Measurements from ENCODE around the gene DTX3.

The DTX3 gene

DNA sequence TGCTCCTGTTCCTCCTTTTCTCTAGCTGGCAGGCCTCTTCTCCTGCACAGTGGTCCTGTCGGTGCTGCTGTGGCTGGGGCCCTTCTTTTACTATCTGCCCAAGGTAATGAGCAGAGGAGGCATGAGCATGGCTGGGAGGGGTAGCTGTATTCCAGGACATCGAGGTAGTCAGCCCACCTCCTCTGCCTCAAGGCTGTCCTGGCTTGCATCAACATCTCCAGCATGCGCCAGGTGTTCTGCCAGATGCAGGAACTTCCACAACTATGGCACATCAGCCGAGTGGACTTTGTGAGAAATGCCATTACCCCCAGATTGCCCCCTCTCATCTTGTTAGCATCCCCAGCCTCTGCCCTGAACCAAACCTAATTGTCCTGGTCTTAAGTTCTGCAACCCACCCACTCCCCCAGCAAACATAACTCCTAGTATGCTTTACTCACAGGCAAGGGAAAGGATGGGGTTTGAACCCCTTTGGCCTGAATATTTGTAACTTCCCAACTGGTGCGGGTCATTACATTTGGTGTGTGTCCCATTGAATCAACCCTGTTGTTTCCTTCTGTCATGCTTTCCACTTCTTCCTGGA is 19.3 kb downstream of the DTX3 start:
- Histone ChIP-seq H3K27me3 (ENCODE audit: control insufficient read depth, insufficient read depth, low read length) (peaks cover 100% of the 10 kb centered on the region), H3K36me3 (ENCODE audit: control insufficient read depth, low read depth, low read length) (no peaks in the 10 kb centered on the region), H3K4me1 (ENCODE audit: control insufficient read depth, low read depth, low read length) (peaks cover 15% of the 10 kb centered on the region)

DNA sequence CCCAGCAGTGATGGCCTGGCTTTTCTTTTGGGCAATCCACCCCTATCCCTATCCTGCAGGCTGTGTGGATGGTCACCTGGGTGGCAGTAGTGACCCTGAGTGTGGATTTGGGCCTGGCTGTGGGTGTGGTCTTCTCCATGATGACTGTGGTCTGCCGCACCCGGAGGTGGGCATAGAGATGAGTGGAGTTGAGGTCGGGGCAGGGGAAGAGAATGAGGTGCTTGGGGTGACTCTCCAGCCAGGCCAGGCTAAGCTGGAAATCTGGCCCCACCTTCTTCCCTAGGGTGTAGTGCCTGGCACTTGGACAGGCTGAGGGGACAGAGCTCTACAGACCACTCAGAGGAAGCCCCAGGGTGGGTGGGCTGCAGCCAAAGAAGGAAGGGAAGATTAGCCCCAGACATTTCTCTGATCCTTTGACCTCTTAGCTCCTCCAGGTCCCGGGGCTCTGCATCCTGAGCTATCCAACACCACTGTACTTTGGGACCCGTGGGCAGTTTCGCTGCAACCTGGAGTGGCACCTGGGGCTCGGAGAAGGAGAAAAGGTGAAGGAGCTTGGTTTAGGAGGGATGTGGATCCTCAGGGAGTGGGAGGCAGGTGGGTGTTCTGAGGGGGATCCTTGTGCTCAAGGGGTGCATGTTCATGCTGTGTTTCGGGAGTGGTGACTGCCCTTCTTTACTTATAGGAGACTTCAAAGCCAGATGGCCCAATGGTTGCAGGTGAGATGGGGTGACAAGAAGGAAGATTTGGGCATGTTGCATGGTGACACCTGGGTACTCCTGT is 20.0 kb downstream of the DTX3 start:
- H3K27me3 ChIP-seq (ENCODE audit: control insufficient read depth, insufficient read depth, low read length): peaks cover 100% of the 10 kb centered on the region

More for the DNA sequence above, 19.3 kb downstream of the DTX3 start:
- Histone ChIP-seq H3K27ac (ENCODE audit: low read length) (no peak overlapping the region), H3K4me3 (ENCODE audit: low read length) (no peak overlapping the region), H3K9me3 (ENCODE audit: control insufficient read depth, low read depth, low read length) (no peaks in the 10 kb centered on the region), H3K9ac (ENCODE audit: low read length) (no peak overlapping the region)

DNA sequence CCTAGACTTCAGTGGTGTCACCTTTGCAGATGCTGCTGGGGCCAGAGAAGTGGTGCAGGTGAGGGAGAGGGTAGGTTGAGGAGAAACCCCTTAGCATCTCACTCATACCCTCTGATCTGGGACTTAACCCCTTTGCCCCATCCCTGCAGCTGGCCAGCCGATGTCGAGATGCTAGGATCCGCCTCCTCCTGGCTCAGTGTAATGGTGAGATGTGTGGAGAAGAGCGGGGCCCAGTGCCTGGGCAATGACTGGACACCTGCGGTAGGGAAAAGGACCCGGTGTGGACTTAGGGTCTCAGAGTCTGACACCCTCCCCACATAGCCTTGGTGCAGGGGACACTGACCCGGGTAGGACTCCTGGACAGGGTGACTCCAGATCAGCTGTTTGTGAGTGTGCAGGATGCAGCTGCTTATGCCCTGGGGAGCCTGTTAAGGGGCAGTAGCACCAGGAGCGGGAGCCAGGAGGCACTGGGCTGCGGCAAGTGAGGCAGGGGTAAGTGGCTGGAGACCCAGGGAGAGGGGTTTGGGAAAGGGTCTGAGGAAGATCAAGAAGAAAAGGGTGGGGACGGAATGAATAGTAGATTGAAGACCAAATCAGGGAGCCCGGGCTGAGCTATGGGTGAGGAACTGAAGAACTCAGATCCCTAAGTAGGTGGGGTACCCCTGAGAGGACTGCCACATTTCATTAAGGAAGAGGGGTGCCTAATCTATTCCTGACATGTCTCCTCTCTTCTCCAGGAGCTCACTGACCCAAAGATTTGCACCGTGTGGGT is 20.8 kb downstream of the DTX3 start:
- Histone ChIP-seq H3K27me3 (ENCODE audit: control insufficient read depth, insufficient read depth, low read length) (peaks cover 100% of the 10 kb centered on the region), H3K4me1 (ENCODE audit: control insufficient read depth, low read depth, low read length) (peaks cover 15% of the 10 kb centered on the region), H3K36me3 (ENCODE audit: control insufficient read depth, low read depth, low read length) (no peaks in the 10 kb centered on the region), H3K9me3 (ENCODE audit: control insufficient read depth, low read depth, low read length) (no peaks in the 10 kb centered on the region), H3K4me3 (ENCODE audit: low read length) (no peak overlapping the region), H3K9ac (ENCODE audit: low read length) (no peak overlapping the region), H3K27ac (ENCODE audit: low read length) (no peak overlapping the region)

More for the DNA sequence above, 20.0 kb downstream of the DTX3 start:
- Histone ChIP-seq H3K27ac (ENCODE audit: low read length) (no peak overlapping the region), H3K9me3 (ENCODE audit: control insufficient read depth, low read depth, low read length) (no peaks in the 10 kb centered on the region), H3K9ac (ENCODE audit: low read length) (no peak overlapping the region), H3K36me3 (ENCODE audit: control insufficient read depth, low read depth, low read length) (no peaks in the 10 kb centered on the region), H3K4me1 (ENCODE audit: control insufficient read depth, low read depth, low read length) (peaks cover 15% of the 10 kb centered on the region), H3K4me3 (ENCODE audit: low read length) (no peak overlapping the region)

DNA sequence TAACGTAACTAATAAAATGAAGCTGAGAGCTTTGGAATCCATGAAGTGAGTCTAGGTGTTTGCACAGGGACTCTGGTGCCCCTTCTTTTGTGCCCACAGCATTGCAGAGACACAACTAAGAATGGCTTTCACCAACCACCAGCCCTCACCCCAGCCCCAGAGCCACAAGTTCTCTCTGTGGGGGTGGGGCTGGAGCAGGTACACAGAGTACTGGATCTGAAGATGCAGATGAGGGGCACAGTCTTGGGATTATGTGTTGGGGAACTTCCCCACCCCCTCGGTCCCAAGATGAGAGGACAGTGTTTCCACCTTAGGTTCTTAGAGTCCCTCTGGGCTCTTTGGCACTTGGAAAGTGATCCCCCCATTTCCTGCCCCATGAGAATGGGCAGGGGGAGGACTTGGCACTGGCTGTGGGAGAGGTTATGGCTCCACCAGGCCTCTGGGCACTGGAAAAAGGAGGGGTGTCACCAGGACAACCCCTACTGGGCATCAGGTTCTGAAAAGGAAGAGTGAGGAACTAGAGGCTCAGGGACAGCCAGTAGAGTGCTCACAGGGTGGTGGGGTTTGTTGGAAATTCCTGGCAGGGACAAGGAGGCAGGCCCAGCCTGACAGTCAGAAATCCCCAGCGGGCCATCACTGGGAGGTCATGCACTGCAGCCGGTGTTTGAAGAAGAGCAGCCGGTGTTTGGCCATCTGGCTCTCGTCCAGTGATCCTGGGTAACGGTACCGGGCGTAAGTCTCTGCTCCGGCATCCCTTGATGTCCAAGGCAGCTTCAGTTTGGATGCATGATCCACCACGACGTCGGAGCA is 21.7 kb downstream of the DTX3 start:
- peaks cover 16% of the 10 kb centered on the region for H3K4me1 ChIP-seq (ENCODE audit: control insufficient read depth, low read depth, low read length)
- no peak overlapping the region for H3K4me3 ChIP-seq (ENCODE audit: low read length)
- no peaks in the 10 kb centered on the region for H3K36me3 ChIP-seq (ENCODE audit: control insufficient read depth, low read depth, low read length)
- H3K9ac ChIP-seq (ENCODE audit: low read length): no peak overlapping the region
- H3K27me3 ChIP-seq (ENCODE audit: control insufficient read depth, insufficient read depth, low read length): peaks cover 100% of the 10 kb centered on the region
- H3K27ac ChIP-seq (ENCODE audit: low read length): no peak overlapping the region
- no peaks in the 10 kb centered on the region for H3K9me3 ChIP-seq (ENCODE audit: control insufficient read depth, low read depth, low read length)

DNA sequence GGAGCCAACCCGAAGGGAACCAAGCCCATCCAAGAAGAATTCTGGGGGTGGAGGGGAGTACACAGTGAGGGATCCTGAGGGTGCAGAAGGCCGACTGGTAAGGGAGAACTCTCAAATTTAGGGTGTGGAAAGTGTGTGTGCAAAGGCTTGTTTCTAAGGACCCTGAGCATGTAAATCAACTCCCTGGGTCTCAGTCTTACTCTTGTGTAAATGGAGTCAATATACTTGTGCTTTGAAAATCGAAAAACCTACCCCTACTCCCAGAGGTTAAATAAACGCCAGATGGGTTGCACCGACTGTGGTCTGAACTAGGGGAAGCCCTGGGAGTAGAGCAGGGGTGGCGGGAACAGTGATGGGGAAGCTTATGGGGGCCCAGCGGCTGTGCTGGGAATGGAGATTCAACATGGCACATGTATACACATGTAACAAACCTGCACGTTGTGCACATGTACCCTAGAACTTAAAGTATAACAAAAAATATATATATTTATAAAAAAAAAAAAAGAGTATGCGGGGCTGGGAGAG is 22.4 kb downstream of the DTX3 start:
- Histone ChIP-seq H3K9me3 (ENCODE audit: control insufficient read depth, low read depth, low read length) (no peaks in the 10 kb centered on the region), H3K27ac (ENCODE audit: low read length) (no peak overlapping the region), H3K9ac (ENCODE audit: low read length) (no peak overlapping the region), H3K4me1 (ENCODE audit: control insufficient read depth, low read depth, low read length) (peaks cover 18% of the 10 kb centered on the region), H3K27me3 (ENCODE audit: control insufficient read depth, insufficient read depth, low read length) (peaks cover 100% of the 10 kb centered on the region), H3K36me3 (ENCODE audit: control insufficient read depth, low read depth, low read length) (no peaks in the 10 kb centered on the region), H3K4me3 (ENCODE audit: low read length) (no peak overlapping the region)

DNA sequence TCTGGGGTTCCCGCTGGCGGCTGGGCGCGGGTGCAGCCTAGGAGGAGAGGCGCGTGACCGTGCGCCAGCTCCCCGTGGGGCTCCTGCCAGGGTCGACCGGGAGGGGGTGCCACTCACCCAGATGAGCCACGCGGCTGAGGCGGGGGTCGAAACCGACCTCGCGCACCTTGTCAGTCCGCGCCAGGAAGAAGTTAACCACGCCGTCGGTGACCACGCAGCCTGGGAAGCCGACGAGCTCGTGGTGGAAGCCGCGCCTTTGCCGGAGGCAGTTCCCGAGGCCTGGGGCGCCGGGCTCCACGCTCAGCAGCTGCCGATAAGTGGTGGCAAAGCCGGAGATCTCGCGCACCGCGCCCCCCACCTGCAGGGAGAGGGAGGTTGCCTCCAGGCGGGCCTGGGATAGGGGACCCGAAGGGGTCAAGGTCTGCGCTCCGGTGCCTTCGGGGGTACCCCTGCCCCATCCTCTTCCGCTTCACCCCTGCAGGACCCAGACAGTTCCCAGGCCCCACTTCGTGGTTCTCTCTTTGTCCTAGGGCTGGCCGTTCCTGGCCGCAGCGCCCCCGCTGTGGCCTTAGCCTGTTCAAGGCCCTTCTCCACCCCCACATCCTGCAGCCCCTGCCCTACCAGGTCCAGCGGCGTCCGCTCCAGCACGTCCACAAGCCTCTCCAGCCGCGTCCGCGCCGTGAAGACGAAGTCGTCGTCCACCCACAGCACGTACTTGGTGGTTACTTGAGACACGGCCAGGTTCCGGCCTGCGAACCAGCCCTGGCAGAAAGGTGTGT is 23.1 kb downstream of the DTX3 start:
- Histone ChIP-seq H3K27ac (ENCODE audit: low read length) (no peak overlapping the region), H3K4me3 (ENCODE audit: low read length) (peak overlapping the region; percentile 40), H3K36me3 (ENCODE audit: control insufficient read depth, low read depth, low read length) (no peaks in the 10 kb centered on the region), H3K9ac (ENCODE audit: low read length) (no peak overlapping the region), H3K4me1 (ENCODE audit: control insufficient read depth, low read depth, low read length) (peaks cover 18% of the 10 kb centered on the region), H3K9me3 (ENCODE audit: control insufficient read depth, low read depth, low read length) (no peaks in the 10 kb centered on the region), H3K27me3 (ENCODE audit: control insufficient read depth, insufficient read depth, low read length) (peaks cover 100% of the 10 kb centered on the region)

DNA sequence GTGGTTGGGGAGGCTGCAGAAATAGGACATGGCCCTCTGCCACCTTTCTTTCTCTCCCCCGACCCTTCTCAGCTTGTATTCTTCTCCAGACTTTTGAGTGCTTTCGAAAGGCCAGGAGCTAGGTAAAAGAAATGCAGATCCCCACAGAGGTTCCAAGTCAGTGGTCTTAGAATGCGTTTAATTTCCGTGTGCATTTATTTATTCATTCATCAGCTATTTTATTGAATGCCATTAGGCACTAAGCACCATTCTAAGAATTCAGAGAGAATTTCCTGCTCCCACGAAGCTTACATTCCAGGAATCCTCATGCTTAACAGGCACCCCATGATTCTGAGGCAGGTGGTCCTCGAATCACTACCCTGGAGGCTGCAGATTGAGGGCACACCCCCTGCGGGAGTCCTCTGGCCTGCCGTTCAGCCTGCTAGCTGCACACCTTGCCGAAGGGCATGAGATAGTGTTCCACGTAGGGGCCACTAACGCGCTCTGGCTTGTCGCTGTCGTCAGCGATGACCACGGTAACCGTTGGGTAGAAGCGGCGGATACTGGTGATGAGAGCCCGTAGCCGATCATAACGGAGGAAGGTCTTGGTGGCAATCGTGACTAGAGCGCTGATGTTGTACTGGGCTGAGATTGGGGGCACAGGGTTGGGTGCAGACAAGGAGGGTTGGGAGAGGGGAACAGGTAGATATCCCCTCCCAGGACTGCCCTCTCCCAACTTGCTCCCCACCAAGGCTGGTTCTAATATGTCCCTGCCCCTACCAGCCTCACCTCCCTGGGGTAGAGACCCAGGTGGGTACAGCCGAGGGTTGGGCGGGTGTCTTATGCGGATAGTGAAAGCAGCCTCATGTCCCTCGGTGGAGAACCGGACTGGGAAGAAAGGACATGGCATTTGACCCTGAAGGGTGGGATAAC is 23.9 kb downstream of the DTX3 start:
- no peak overlapping the region for H3K4me3 ChIP-seq (ENCODE audit: low read length)
- no peaks in the 10 kb centered on the region for H3K9me3 ChIP-seq (ENCODE audit: control insufficient read depth, low read depth, low read length)
- H3K4me1 ChIP-seq (ENCODE audit: control insufficient read depth, low read depth, low read length): peaks cover 18% of the 10 kb centered on the region
- H3K27me3 ChIP-seq (ENCODE audit: control insufficient read depth, insufficient read depth, low read length): peaks cover 99% of the 10 kb centered on the region
- H3K36me3 ChIP-seq (ENCODE audit: control insufficient read depth, low read depth, low read length): no peaks in the 10 kb centered on the region
- H3K27ac ChIP-seq (ENCODE audit: low read length): no peak overlapping the region
- H3K9ac ChIP-seq (ENCODE audit: low read length): no peak overlapping the region

DNA sequence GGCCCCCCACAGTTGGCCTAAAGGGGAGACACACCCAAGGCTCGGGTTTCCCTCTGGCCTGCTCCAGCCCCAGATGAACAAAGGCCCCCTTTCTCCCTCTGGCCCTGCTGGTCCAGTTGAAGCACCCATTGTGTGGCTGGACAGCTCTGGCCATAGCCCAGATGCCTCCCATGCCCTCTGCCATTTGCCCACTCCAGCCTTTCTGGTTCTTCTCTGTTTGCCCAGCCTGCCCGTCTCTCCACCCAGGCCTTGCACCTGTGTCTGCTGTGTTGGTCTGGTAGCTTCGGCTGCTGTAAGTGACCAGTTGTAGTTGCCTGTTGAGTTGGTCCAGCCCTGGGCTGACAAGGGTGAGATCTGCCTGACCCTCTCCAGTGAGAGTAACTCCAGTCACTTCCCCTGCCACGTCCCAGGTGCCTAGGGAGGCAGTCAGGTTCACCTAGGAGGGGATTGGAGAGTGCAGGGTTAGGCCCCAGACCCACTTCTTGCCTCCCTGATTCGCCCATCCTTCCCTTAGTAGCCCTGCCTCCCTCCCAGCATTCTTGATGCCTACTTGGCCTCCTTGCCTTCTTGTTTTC is 25.4 kb downstream of the DTX3 start:
- no peak overlapping the region for H3K27ac ChIP-seq (ENCODE audit: low read length)

DNA sequence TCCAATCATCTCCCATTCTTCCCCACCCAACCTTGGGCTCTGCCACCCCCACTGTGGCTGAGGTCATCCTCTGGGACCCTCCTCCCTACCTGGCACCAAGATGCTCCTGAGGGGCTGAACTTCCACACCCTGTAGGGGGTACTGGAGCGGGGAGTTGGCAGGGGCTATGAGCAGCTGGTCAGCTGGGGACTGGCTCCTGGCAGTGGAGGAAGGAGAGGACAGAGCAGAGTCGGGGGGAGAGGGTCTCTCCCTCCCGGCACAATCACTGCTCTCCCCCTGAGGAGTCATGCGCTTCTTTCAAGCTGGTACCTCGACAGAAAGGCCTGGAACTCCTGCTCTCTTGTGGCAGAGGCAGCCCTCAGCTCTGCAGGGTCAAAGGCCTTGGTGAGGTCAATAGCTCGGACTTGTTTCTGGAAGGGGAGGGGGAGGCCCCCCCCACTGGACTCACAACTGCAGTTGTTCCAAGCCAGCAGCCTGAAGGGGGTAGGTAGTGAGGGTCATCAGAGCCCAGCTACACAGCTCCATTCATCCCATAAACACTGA is 26.3 kb downstream of the DTX3 start:
- Histone ChIP-seq H3K27me3 (ENCODE audit: control insufficient read depth, insufficient read depth, low read length) (peaks cover 91% of the 10 kb centered on the region), H3K4me3 (ENCODE audit: low read length) (peak overlapping the region; percentile 52), H3K9me3 (ENCODE audit: control insufficient read depth, low read depth, low read length) (no peaks in the 10 kb centered on the region), H3K4me1 (ENCODE audit: control insufficient read depth, low read depth, low read length) (peaks cover 18% of the 10 kb centered on the region), H3K9ac (ENCODE audit: low read length) (no peak overlapping the region), H3K36me3 (ENCODE audit: control insufficient read depth, low read depth, low read length) (no peaks in the 10 kb centered on the region), H3K27ac (ENCODE audit: low read length) (no peak overlapping the region)

More for the DNA sequence above, 25.4 kb downstream of the DTX3 start:
- Histone ChIP-seq H3K4me1 (ENCODE audit: control insufficient read depth, low read depth, low read length) (peaks cover 18% of the 10 kb centered on the region), H3K36me3 (ENCODE audit: control insufficient read depth, low read depth, low read length) (no peaks in the 10 kb centered on the region), H3K4me3 (ENCODE audit: low read length) (no peak overlapping the region), H3K9ac (ENCODE audit: low read length) (no peak overlapping the region), H3K27me3 (ENCODE audit: control insufficient read depth, insufficient read depth, low read length) (peaks cover 93% of the 10 kb centered on the region), H3K9me3 (ENCODE audit: control insufficient read depth, low read depth, low read length) (no peaks in the 10 kb centered on the region)
